GM18502 (cell line): ENCODE measurements around the gene ABHD10.

Source experiments
- ATAC-seq: cut with Tn5 transposase; IDR thresholded peaks from one replicate; pipeline ENCODE4 v1.9.1; 2021; ENCODE audit warnings: mild to moderate bottlenecking; ENCODE audit not compliant: unreplicated experiment, poor library complexity

Gene ABHD10

GRCh38 chr3:111978583-111979433, at the start of gene ABHD10:
ABHD10 (plus strand) TSS chr3:111979026; CDS start chr3:111979062, 36 bp downstream.
- peak; percentile 96 for ATAC-seq

GRCh38 chr3:111929484-111929883, 49.3 kb upstream of the ABHD10 start:
- ATAC-seq: no peak

- no peak for ATAC-seq
Observed at GRCh38 chr3:111932946-111933345, 45.9 kb upstream of the ABHD10 start.

- no peak for ATAC-seq
Observed at GRCh38 chr3:111936191-111936841, 42.5 kb upstream of the ABHD10 start.

GRCh38 chr3:111936967-111937366, 41.9 kb upstream of the ABHD10 start:
- no peak for ATAC-seq

- no peak for ATAC-seq
Observed at GRCh38 chr3:111937871-111938270, 41.0 kb upstream of the ABHD10 start.

GRCh38 chr3:111939873-111940272, 39.0 kb upstream of the ABHD10 start:
- ATAC-seq: no peak

- ATAC-seq: no peak
Observed at GRCh38 chr3:111943533-111943932, 35.3 kb upstream of the ABHD10 start.

GRCh38 chr3:111944372-111944771, 34.5 kb upstream of the ABHD10 start:
- no peak for ATAC-seq

GRCh38 chr3:111947231-111947630, 31.6 kb upstream of the ABHD10 start:
- no peak for ATAC-seq

GRCh38 chr3:111948786-111949185, 30.0 kb upstream of the ABHD10 start:
- ATAC-seq: no peak

- no peak for ATAC-seq
Observed at GRCh38 chr3:111949712-111950111, 29.1 kb upstream of the ABHD10 start.

GRCh38 chr3:111951032-111951431, 27.8 kb upstream of the ABHD10 start:
- ATAC-seq: no peak

GRCh38 chr3:111952086-111952485, 26.7 kb upstream of the ABHD10 start:
- ATAC-seq: no peak

GRCh38 chr3:111952866-111953450, 25.9 kb upstream of the ABHD10 start:
- no peak for ATAC-seq

- ATAC-seq: no peak
Observed at GRCh38 chr3:111954228-111954990, 24.4 kb upstream of the ABHD10 start.

GRCh38 chr3:111955876-111956275, 22.9 kb upstream of the ABHD10 start:
- no peak for ATAC-seq

GRCh38 chr3:111956449-111956848, 22.4 kb upstream of the ABHD10 start:
- ATAC-seq: no peak

GRCh38 chr3:111956995-111957734, 21.7 kb upstream of the ABHD10 start:
- no peak for ATAC-seq
